RWPE1 (cell line): ENCODE measurements around the gene FRMD4A.
A peak's percentile ranks its signal among the peaks of the same experiment; 100 is the strongest.

Experiments used
- CTCF ChIA-PET: fragments of 350-600 bp; sonication (Branson Sonifier 250); formaldehyde crosslinking; extraction: SDS; loops from one replicate; lab custom pipeline; 2021; lab: Yijun Ruan, JAX
- POLR2A ChIA-PET: fragments of 400-600 bp; formaldehyde crosslinking; extraction: SDS; loops from one replicate; lab custom pipeline; 2020; ENCODE audit warnings: antibody characterized with exemption; ENCODE audit not compliant: low non-redundant PET; lab: Yijun Ruan, JAX
- DNase-seq: peaks from one replicate; pipeline ENCODE4 v3.0.0; 2012; ENCODE audit warnings: low spot score
- H3K27ac ChIP-seq: fragments of 450-650 bp; 2 replicates; pipeline ENCODE4 v1.5.1; 2017
- CTCF ChIP-seq: fragments of 450-650 bp; conservative IDR thresholded peaks from 2 replicates; pipeline ENCODE4 v1.5.1; 2017; ENCODE audit warnings: low read depth, mild to moderate bottlenecking

The FRMD4A gene

DNA sequence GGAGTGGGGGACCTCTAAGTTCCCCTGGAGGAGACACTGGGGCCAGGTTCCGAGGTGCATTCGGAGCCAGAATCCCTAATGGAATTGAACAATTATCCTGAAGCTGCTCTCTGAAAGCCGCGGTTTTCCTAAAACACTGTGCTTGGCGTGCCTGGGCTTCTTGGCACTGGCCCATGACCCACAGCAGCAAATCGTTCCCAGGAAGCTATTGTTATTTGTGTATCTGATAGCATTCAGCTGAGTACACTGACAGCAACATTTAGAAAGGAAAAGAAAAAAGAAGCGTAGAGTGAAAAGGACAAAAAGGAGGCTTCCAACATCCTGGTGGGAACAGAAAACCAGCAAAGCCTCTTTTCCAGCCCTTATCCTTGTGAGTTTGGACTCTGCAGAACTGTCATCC, 339.8 kb downstream of the FRMD4A start:
- ChIA-PET POLR2A (no interaction called here), CTCF (no interaction called here)

GRCh38 chr10:13990392-13990805, 340.3 kb downstream of the FRMD4A start:
- ChIA-PET POLR2A (no interaction called here), CTCF (no interaction called here)
- no peak overlapping the region for H3K27ac ChIP-seq
- TF ChIP-seq CTCF, result no peak
- DNase-seq, result no peak

More for the DNA sequence above, 339.8 kb downstream of the FRMD4A start:
- no peak for DNase-seq
- no peak overlapping the region for H3K27ac ChIP-seq
- no peak for TF ChIP-seq CTCF

- POLR2A ChIA-PET, result no interaction called here
- CTCF ChIA-PET, result no interaction called here
- no peak overlapping the region for H3K27ac ChIP-seq
Measured at GRCh38 chr10:13989616-13990015, 341.1 kb downstream of the FRMD4A start.

DNA sequence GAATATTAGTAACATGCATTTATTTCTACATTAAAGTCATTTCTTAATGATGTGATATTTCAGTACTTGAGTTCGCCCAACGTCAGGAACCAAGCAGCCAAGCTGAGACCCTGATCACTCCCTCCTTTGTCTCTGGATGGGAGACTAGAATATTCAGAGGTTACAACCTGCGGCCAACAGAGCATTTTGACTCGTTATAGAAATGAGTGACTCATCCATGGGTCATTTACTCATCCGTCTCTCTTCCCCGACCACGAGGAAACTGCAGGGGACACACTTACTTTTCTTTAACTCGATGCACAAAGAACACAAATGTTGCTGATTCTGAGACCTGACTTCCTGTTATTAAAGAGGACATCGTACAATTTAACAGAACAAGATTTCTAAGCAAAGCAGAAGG, 343.3 kb downstream of the FRMD4A start:
- no peak for TF ChIP-seq CTCF
- no peak overlapping the region for H3K27ac ChIP-seq
- peak; percentile 23 for DNase-seq
- ChIA-PET POLR2A (no interaction called here), CTCF (no interaction called here)

More at GRCh38 chr10:13989616-13990015, 341.1 kb downstream of the FRMD4A start:
- no peak for TF ChIP-seq CTCF
- DNase-seq, result no peak

DNA sequence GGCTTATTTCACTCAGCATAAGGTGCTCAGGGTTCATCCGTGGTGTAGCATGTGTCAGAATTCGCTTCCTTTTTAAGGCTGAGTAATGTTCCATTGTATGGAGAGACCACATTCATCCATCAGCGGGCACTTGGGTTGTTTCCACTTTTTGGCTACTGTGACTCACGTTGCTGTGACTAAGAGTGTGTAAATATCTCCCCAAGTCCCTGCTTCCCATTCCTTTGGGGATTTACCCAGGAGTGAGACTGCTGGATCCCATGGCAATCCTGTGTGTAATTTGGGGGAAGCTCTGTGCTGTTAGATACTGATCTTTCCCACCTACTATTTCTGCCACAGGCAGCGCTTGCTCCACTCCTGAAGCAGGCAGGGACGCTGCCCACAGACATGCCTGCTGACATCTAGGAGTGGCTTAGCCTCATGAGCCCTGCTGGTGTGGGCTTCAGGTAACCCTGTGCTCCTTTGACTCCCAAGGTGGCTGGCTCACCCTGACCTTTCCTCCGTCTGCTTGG, 346.0 kb downstream of the FRMD4A start:
- no peak for TF ChIP-seq CTCF
- ChIA-PET CTCF (no interaction called here), POLR2A (no interaction called here)
- peak; percentile 68 for DNase-seq
- H3K27ac ChIP-seq, result no peak overlapping the region

- ChIA-PET CTCF (interaction anchor here (0.6 kb wide), 1 partner anchor 130 kb away, joined by 3 read pairs; no protein-coding TSS in a partner anchor), POLR2A (interaction anchor here (0.6 kb wide), 1 partner anchor 53 kb away, joined by 6 read pairs; no protein-coding TSS in a partner anchor)
- H3K27ac ChIP-seq, result no peak overlapping the region
- no peak for TF ChIP-seq CTCF
- no peak for DNase-seq
Measured at GRCh38 chr10:13983035-13983434, 347.7 kb downstream of the FRMD4A start.
